Heart right ventricle (tissue), 16 donors: ENCODE data around the gene TEX48. TPM values are rescaled to one million over a fixed set of nuclear protein-coding genes. Genes with fewer than 3 reads are reported as not detected.

Experiments
- ATAC-seq, 8 donors: fragments of 200-7000 bp; cut with Tn5 transposase; one replicate each; pipeline ENCODE4 v1.9.1; 2020; ENCODE audit warnings: mild to moderate bottlenecking in 8 of 8, moderate library complexity in 8 of 8, moderate number of reproducible peaks in 1 of 8
- DNase-seq, 2 donors: peaks; one replicate each; pipeline ENCODE4 v3.0.0-alpha.2; 2020
- H3K27ac ChIP-seq, 10 donors: fragments of 200-600 bp; sonication (generic) in 2 of 10; one replicate each; pipeline versions ENCODE4 v1.5.0 to v1.8.0; 2020 to 2022; ENCODE audit warnings: mild to moderate bottlenecking in 3 of 10
- H3K27me3 ChIP-seq, 7 donors: fragments of 200-600 bp; one replicate each; pipeline ENCODE4 v1.8.0; 2021 to 2022; ENCODE audit warnings: mild to moderate bottlenecking in 2 of 7
- H3K36me3 ChIP-seq, 9 donors: fragments of 200-600 bp; sonication (generic) in 1 of 9; one replicate each; pipeline versions ENCODE4 v1.5.0 to v1.8.0; 2020 to 2022; ENCODE audit warnings: mild to moderate bottlenecking in 2 of 9
- H3K4me1 ChIP-seq, 9 donors: fragments of 200-600 bp; sonication (generic) in 1 of 9; one replicate each; pipeline versions ENCODE4 v1.5.0 to v1.8.0; 2020 to 2022; ENCODE audit warnings: mild to moderate bottlenecking in 4 of 9
- H3K4me3 ChIP-seq, 10 donors: fragments of 200-600 bp; sonication (generic) in 2 of 10; one replicate each; pipeline versions ENCODE4 v1.5.0 to v1.8.0; 2020 to 2022; ENCODE audit warnings: mild to moderate bottlenecking in 7 of 10, moderate library complexity in 2 of 10
- H3K9me3 ChIP-seq, 11 donors: fragments of 200-600 bp in 10 of 11; sonication (generic) in 2 of 11; one replicate each; pipeline versions ENCODE4 v1.5.0 to v1.8.0; 2013 to 2022; ENCODE audit warnings: mild to moderate bottlenecking in 2 of 11, control low read depth in 1 of 11, moderate library complexity in 1 of 11
- WGBS, 2 donors: extraction: QIAGEN DNeasy Blood & Tissue Kit; methylation state at CpG; one replicate each; pipeline ENCODE4 v1.1.7; 2013; ENCODE audit warnings: inconsistent platforms in 1 of 2; 5-methylcytosine and 5-hydroxymethylcytosine counted together
- intact Hi-C, 10 donors: fragments of 100-400 bp; cut with DNase I; formaldehyde crosslinking; loops; one replicate each; pipeline versions ENCODE4 v1.11.1 to v1.14.2; 2022
- polyA plus RNA-seq, 2 donors: library from polyadenylated mRNA; stranded (reverse); fragments of 200-250 nt; gene quantifications; one replicate each; pipeline ENCODE4 v1.2.3, GENCODE V29; 2013
- total RNA-seq, 10 donors: library from RNA; stranded (reverse); fragmentation: NEBNext Ultra II Directional in 3 of 10; extraction: Animal tissue kit (Norgen Biotek cat#: 25700) in 3 of 10; gene quantifications; one replicate each; pipeline versions ENCODE4 v1.2.1 to v1.2.4, GENCODE V29; 2021 to 2023
- TF ChIP-seq, protein P1 (sequence below), 9 donors: fragments of 200-600 bp; sonication (generic) in 2 of 9; IDR thresholded peaks; one replicate each; pipeline versions ENCODE4 v1.5.0 to v1.8.0; 2021 to 2022; ENCODE audit warnings: antibody characterized with exemption in 9 of 9, mild to moderate bottlenecking in 5 of 9, moderate library complexity in 1 of 9
- donor health status: Arrhythmogenic right ventricular cardiomyopathy.
- donor health status: ischemic (EF 13 %, LVEDD 7.1; RV severe dilation, severe dysfunction).
- donor health status: healthy with polysubstance abuse.
- donor health status: DM: no; HTN: yes; CAD: no.
- donor health status: DM: no; HTN: no; CAD: no.
- donor health status: ischemic (EF 25% LVEDD 6.9; RV normal size, moderate dysfunction).
- donor health status: ischemic (EF 25% LVEDD 5.7; RV mildly dilated, moderate dysfunction).
- donor health status: healthy.
- donor health status: DM: yes; HTN: yes; CAD: no.
- donor health status: Ischemic cardiomyopathy.
- donor health status: ischemic (EF 35%, LVEDD 5.7; RV mildly dilated, moderate dysfunction).
- donor health status: nonischemic (EF 11% LVEDD 7.7; RV severe dilation, severe dysfunction).
- donor health status: DM: yes; HTN: yes; CAD: no.
- donor health status: PGD.
- donor health status: ischemic (EF 29% LVEDD 5.4; RV normal size, mild dysfunction).
- donor health status: nonischemic (EF 23%, LVEDD 6.1; RV moderate dilation, normal function).

TEX48 gene
- total and polyA plus RNA-seq, 12 donors: not detected

DNA sequence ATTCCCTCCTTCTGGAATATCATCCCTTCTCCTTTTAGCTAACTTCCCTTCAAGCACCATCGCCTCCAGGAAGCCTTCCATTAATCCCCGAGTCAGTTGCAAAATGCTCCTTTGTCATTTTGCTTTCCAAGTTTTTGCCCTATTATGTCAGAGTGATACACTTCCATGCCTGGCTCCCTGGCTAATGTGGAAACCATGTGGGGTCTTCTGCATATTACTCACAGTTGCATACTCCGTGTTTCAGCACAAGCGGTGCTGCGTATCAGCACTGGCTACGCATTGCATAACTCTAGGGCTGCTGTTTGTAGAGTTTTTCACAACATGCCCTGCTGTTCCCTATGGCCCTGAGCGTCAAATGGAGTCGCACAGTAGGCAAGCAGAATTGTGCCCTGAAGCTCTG, 26.3 kb downstream of the TEX48 start:
- WGBS, 2 donors: 83 to 87% methylated on average over 8 of the region's 8 CpGs
- H3K27ac ChIP-seq: no peak overlapping the region

DNA sequence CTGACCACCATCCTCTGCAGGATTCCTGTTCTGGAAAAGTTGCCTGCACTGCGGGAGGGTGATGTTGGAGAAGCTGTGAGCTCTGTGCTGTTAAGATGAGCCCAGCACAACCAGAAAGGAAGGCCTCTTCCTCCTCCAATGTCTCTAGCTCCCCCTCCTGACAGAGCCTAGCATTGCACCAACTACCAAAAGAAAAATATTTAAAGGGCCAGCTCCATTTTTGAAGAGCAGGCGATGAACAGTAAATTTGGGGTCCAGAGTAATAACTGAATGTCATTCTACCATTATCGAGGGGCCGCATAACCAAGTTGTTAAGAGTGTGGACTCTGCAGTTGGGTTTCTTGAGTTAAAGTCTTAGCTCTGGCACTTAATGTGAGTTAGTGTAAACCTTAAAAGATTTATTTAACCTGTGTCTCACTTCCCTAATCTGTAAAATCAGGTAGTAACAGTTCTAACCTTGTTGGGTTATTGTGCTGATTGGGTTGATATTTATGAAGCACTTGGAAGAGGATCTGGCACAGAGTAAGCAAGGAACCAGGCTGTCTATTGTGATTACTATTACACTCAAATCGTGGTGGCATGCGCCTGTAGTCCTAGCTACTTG, 28.3 kb downstream of the TEX48 start:
- Histone ChIP-seq H3K9me3 (no peaks in the 10 kb centered on the region), H3K27me3 (no peaks in the 10 kb centered on the region), H3K4me1 (peaks cover 0 to 8% (median 0%) of the 10 kb centered on the region in 9 donors), H3K36me3 (no peaks in the 10 kb centered on the region), H3K4me3 (no peak overlapping the region), H3K27ac (no peak overlapping the region)
- peak in 1 of 2 donors; percentile 75 for DNase-seq
- intact Hi-C loops: loop anchor here (1.0 to 10.0 kb wide), 9 partner anchors 165 to 311 kb away; no protein-coding TSS in a partner anchor
- peak in 7 of 8 donors; percentile 28 to 81 (median 68) for ATAC-seq
- TF ChIP-seq, protein P1, sequence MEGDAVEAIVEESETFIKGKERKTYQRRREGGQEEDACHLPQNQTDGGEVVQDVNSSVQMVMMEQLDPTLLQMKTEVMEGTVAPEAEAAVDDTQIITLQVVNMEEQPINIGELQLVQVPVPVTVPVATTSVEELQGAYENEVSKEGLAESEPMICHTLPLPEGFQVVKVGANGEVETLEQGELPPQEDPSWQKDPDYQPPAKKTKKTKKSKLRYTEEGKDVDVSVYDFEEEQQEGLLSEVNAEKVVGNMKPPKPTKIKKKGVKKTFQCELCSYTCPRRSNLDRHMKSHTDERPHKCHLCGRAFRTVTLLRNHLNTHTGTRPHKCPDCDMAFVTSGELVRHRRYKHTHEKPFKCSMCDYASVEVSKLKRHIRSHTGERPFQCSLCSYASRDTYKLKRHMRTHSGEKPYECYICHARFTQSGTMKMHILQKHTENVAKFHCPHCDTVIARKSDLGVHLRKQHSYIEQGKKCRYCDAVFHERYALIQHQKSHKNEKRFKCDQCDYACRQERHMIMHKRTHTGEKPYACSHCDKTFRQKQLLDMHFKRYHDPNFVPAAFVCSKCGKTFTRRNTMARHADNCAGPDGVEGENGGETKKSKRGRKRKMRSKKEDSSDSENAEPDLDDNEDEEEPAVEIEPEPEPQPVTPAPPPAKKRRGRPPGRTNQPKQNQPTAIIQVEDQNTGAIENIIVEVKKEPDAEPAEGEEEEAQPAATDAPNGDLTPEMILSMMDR (IDR thresholded peaks at IDR 0.05): peak; percentile 66 to 92 (median 83)
- WGBS, 2 donors: 35% methylated on average over 6 of the region's 6 CpGs

More for the DNA sequence above, 26.3 kb downstream of the TEX48 start:
- Histone ChIP-seq H3K4me1 (peaks cover 0 to 8% (median 0%) of the 10 kb centered on the region in 9 donors), H3K27me3 (no peaks in the 10 kb centered on the region), H3K4me3 (no peak overlapping the region), H3K9me3 (no peaks in the 10 kb centered on the region), H3K36me3 (no peaks in the 10 kb centered on the region)
- TF ChIP-seq, protein P1 (IDR thresholded peaks at IDR 0.05): no peak
- intact Hi-C loops: loop anchor here in 4 of 10 donors (5.0 to 10.0 kb wide), 4 partner anchors 68 to 251 kb away; partner anchors contain the start of gene ATP6V1G1 (in 1 of the 4)
- DNase-seq (no peak), ATAC-seq (no peak)

DNA sequence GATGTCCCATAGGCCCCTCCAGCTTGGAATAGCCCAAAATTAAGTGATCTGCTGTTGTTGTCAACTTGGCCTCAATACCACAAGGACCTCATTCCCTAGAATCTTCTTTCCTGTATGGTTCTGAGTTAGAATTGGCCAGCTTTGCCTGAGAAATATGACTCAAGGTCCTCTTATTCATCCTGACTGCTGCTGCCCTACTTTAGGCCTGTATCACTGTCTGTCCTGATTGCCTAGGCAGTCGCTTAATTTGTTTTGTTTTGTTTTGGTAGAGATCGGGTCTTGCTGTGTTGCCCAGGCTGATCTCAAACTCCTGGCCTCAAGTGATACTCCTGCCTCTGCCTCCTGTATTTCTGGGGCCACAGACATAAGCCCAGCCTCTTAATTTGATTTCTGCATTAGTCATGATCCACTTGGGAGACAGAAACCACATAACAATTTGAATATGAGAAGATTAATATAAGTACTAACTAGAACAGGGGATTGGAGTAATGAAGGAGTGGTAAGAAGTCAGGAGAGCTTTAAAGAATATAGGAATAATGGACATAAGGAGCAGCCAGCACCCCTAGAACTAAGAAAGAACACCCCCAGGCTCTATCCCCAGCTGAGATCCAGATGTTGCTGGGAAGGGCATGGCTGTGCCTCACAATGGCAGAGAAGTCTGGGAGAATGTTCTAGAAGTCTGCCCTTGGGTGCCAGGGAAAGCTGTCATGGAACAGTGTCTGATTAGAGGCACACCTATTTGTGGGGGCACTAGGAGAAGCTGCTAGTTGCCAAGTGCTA, 29.0 kb downstream of the TEX48 start:
- H3K27me3 ChIP-seq: no peaks in the 10 kb centered on the region
- WGBS, 2 donors: 81 to 83% methylated on average over 2 of the region's 2 CpGs
- peak in 1 of 8 donors; percentile 14 for ATAC-seq
- no peak overlapping the region for H3K4me3 ChIP-seq
- TF ChIP-seq, protein P1 (IDR thresholded peaks at IDR 0.05): no peak
- peaks cover 0 to 2% (median 0%) of the 10 kb centered on the region in 9 donors for H3K36me3 ChIP-seq
- H3K27ac ChIP-seq: no peak overlapping the region
- peaks cover 0 to 8% (median 0%) of the 10 kb centered on the region in 9 donors for H3K4me1 ChIP-seq
- intact Hi-C loops: loop anchor here (1.0 to 10.0 kb wide), 9 partner anchors 164 to 311 kb away; no protein-coding TSS in a partner anchor
- no peak for DNase-seq
- H3K9me3 ChIP-seq: peaks cover 0 to 3% (median 0%) of the 10 kb centered on the region in 11 donors

DNA sequence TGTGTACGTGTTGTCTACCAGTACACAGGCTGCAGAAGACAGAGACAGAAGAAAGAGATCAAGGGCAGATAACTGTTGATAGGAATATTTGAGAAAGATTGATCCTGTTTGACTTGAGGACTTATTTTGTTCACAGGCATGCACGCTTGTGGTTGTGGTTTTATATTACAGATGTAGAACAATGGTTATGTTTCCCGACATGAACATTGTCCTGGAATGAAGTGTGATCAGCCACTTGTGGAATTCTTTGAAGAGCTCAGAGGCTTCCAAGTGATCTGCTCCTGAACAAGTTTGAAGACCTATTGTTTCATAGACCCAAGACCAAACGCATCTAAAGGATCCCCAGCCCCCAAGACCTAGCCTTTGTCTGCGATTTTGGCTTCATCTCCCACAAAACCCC, 38.1 kb downstream of the TEX48 start:
- DNase-seq: no peak
- intact Hi-C loops: loop anchor here in 1 of 10 donors (10.0 kb wide), 1 partner anchor 209 kb away; no protein-coding TSS in a partner anchor
- no peaks in the 10 kb centered on the region for H3K27me3 ChIP-seq
- no peak overlapping the region for H3K27ac ChIP-seq
- TF ChIP-seq, protein P1 (IDR thresholded peaks at IDR 0.05): no peak
- peaks cover 0 to 15% (median 0%) of the 10 kb centered on the region in 11 donors for H3K9me3 ChIP-seq
- WGBS, 2 donors: 92 to 96% methylated on average over 5 of the region's 5 CpGs
- no peak for ATAC-seq
- peaks cover 0 to 10% (median 0%) of the 10 kb centered on the region in 9 donors for H3K4me1 ChIP-seq
- H3K36me3 ChIP-seq: peaks cover 0 to 83% (median 19%) of the 10 kb centered on the region in 9 donors
- H3K4me3 ChIP-seq: no peak overlapping the region
